Progenitor cell of endocrine pancreas (in vitro differentiated cells): Measurements from ENCODE around the gene SHISA8. TPM values are rescaled to one million over a fixed set of nuclear protein-coding genes. Genes with fewer than 3 reads are reported as not detected.

Experiments
- DNase-seq: peaks from one replicate; pipeline ENCODE4 v3.0.0; 2021; ENCODE audit warnings: low spot score; ENCODE audit not compliant: unreplicated experiment
- H3K27ac Mint-ChIP-seq: 2 replicates; pipeline ENCODE4 v1.8.0; 2021; ENCODE audit warnings: mild to moderate bottlenecking, moderate library complexity, mixed read lengths
- H3K27me3 Mint-ChIP-seq: 2 replicates; pipeline ENCODE4 v1.8.0; 2021; ENCODE audit warnings: mixed read lengths
- H3K36me3 Mint-ChIP-seq: 2 replicates; pipeline ENCODE4 v1.8.0; 2022; ENCODE audit warnings: mixed read lengths; ENCODE audit not compliant: insufficient read depth
- H3K4me1 Mint-ChIP-seq: 2 replicates; pipeline ENCODE4 v1.8.0; 2021; ENCODE audit warnings: low read depth, mixed read lengths
- H3K4me3 Mint-ChIP-seq: 2 replicates; pipeline ENCODE4 v1.8.0; 2021; ENCODE audit warnings: low read depth, mild to moderate bottlenecking, moderate library complexity, mixed read lengths
- H3K9me3 Mint-ChIP-seq: 2 replicates; pipeline ENCODE4 v1.8.0; 2021; ENCODE audit warnings: low read depth, mixed read lengths
- total RNA-seq: library from RNA; stranded (reverse); gene quantifications from 2 replicates; pipeline ENCODE4 v1.2.1, GENCODE V29; 2021
- TF ChIP-seq, protein P1 (sequence below): fragments of 200-600 bp; sonication (generic); IDR thresholded peaks from one replicate; pipeline ENCODE4 v1.5.0; 2021; ENCODE audit warnings: antibody characterized with exemption, mild to moderate bottlenecking; ENCODE audit not compliant: unreplicated experiment

SHISA8 gene
- total RNA-seq, 1 donor from 2014 or later = not detected

- TF ChIP-seq, protein P1, sequence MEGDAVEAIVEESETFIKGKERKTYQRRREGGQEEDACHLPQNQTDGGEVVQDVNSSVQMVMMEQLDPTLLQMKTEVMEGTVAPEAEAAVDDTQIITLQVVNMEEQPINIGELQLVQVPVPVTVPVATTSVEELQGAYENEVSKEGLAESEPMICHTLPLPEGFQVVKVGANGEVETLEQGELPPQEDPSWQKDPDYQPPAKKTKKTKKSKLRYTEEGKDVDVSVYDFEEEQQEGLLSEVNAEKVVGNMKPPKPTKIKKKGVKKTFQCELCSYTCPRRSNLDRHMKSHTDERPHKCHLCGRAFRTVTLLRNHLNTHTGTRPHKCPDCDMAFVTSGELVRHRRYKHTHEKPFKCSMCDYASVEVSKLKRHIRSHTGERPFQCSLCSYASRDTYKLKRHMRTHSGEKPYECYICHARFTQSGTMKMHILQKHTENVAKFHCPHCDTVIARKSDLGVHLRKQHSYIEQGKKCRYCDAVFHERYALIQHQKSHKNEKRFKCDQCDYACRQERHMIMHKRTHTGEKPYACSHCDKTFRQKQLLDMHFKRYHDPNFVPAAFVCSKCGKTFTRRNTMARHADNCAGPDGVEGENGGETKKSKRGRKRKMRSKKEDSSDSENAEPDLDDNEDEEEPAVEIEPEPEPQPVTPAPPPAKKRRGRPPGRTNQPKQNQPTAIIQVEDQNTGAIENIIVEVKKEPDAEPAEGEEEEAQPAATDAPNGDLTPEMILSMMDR = no peak
- Mint-ChIP-seq H3K36me3 (no peaks in the 10 kb centered on the region), H3K27ac (no peak overlapping the region), H3K9me3 (no peaks in the 10 kb centered on the region), H3K4me3 (no peak overlapping the region), H3K27me3 (peaks cover 13% of the 10 kb centered on the region), H3K4me1 (peaks cover 2% of the 10 kb centered on the region)
- DNase-seq = no peak
Observed at GRCh38 chr22:41932353-41932752, 17.5 kb upstream of the SHISA8 start.

DNA sequence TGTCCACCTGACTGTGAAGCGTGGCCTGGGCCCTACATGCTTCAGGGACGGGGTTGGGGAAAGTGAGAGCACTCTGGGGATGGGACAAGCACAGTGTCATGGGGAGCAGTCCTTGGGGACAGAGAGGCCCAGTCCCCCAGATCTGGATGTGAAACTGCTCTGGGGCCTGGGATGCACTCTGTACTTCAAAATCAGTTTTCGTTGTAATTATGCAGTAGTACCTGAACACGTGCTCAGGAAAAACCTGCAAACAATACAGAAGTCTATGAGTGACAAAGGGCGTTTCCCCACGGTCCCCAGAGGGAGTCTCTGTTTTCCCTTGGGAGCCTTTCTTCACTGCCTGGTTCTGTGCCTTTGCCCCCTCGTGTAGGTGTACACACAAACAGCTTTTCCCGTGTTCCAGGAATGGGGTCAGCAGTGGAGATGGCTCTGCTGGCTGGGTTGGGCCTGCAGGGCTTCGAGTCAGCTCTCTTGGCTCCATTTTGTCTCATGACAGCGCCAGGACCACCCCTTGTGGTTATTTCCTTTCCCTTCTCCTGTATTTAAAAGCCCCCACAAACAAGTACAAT lies 16.9 kb upstream of the SHISA8 start:
- Mint-ChIP-seq H3K4me3 (no peak overlapping the region), H3K9me3 (no peaks in the 10 kb centered on the region), H3K36me3 (no peaks in the 10 kb centered on the region), H3K27ac (no peak overlapping the region), H3K4me1 (peaks cover 2% of the 10 kb centered on the region), H3K27me3 (peaks cover 18% of the 10 kb centered on the region)
- TF ChIP-seq, protein P1 = no peak
- DNase-seq = no peak

DNA sequence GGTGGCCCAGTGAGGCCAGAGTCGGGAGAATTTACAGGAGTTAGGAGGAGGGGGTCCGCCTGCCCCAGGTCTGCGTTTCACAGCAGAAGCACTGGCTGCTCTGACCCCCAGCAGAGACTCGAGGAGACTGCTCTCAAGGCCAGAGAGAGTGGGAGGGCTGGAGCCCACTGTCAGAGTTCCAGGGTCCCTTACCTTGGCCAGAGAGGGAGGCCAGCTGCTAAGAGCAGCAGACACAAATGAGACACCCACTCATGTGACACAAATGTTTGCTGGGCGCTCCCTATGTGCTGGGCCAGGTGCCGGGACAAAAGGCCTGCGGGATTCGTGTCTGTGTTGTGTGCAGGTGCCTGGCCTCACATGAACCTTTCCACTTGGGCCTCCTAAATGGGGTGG lies 14.5 kb upstream of the SHISA8 start:
- peaks cover 30% of the 10 kb centered on the region for H3K27me3 Mint-ChIP-seq
- no peak overlapping the region for H3K4me3 Mint-ChIP-seq

DNA sequence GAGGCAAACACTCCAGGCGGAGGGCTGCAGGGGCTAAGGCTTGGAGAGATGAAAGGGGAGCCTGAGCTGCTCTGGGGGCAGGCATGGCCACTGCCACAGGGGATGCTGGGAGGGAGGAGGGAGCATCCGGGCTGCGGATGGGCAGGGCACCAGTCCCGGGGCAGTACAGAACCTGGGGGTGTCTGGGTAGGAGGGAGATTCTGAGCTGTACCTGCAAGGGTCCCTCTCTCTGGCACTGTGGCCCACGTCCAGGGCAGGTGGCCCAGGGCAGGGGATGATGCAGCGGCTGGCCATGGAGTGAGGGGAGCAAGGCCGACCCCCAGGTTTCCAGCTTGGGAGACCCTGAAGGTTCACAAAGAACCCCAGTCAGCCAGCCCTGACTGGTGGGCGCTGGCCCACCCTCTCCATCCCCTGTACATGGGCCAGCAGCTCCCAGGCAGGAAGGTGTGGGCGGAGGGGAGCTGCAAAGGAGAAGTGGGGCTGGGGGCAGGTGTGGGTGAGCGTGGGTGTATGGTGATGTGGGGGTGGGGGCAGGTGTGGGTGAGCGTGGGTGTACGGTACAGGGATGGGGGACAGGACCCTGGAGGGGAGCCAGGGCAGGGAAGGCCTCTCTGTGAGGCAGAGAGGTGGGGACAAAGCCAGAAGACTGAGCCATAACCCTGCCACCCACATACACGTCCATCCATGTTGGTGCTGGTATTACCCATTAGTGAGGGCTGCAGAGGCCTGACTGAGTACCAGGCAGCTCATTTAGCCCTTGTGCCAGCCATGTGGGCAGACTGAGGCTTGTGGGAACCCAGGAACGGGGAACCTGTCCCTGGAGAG lies 13.9 kb upstream of the SHISA8 start:
- TF ChIP-seq, protein P1 = no peak
- DNase-seq = no peak
- Mint-ChIP-seq H3K4me3 (no peak overlapping the region), H3K27ac (no peak overlapping the region), H3K4me1 (peaks cover 2% of the 10 kb centered on the region), H3K36me3 (peaks cover 1% of the 10 kb centered on the region), H3K27me3 (peaks cover 31% of the 10 kb centered on the region), H3K9me3 (no peaks in the 10 kb centered on the region)

More for the DNA sequence above, 14.5 kb upstream of the SHISA8 start:
- H3K36me3 Mint-ChIP-seq = peaks cover 1% of the 10 kb centered on the region
- H3K9me3 Mint-ChIP-seq = no peaks in the 10 kb centered on the region
- TF ChIP-seq, protein P1 = no peak
- H3K27ac Mint-ChIP-seq = no peak overlapping the region
- H3K4me1 Mint-ChIP-seq = peaks cover 2% of the 10 kb centered on the region
- DNase-seq = no peak

GRCh38 chr22:41927813-41928212 lies 12.9 kb upstream of the SHISA8 start:
- H3K36me3 Mint-ChIP-seq = peaks cover 1% of the 10 kb centered on the region
- no peak overlapping the region for H3K4me3 Mint-ChIP-seq
- H3K4me1 Mint-ChIP-seq = peaks cover 2% of the 10 kb centered on the region
- no peaks in the 10 kb centered on the region for H3K9me3 Mint-ChIP-seq
- H3K27ac Mint-ChIP-seq = no peak overlapping the region
- TF ChIP-seq, protein P1 = no peak
- H3K27me3 Mint-ChIP-seq = peaks cover 40% of the 10 kb centered on the region
- DNase-seq = no peak
